PC-9 (cell line): ENCODE data around the gene ZNF618.

Source experiments
- EZH2 ChIP-seq: fragments of 200-600 bp; sonication (generic); IDR thresholded peaks from 2 replicates; pipeline ENCODE4 v1.8.0; 2017; ENCODE audit warnings: antibody characterized with exemption, low read depth
- TF ChIP-seq, protein P1 (sequence below): fragments of 200-600 bp; sonication (generic); conservative IDR thresholded peaks from 2 replicates; pipeline ENCODE4 v1.6.1; 2017; ENCODE audit warnings: mixed run types, antibody characterized with exemption, mild to moderate bottlenecking, moderate library complexity

DNA sequence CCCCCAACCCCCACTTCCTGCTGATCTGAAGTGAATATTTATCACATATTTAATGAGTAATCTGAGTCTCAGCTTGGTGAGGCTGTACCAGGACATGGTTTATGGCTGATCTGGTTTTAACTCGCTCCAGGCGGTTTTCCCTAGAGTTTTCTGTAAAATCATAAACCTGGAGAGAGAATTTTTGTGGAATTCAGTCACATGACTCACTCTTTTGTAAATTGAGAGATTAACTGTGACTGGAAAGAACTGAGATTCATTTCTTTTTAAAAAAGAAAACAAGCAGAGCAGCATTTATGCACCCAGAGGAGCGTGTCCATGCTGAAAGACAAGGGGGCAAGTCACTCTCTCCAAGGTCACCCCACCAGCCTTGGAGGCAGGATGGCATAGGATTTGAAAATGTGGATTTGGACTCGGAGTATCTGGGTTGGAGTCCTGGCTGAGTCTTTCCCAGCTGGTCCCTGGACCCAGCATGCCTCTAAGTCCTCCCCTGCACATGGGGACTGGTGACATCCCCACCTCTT is 81.8 kb downstream of the ZNF618 start:
- TF ChIP-seq, protein P1, sequence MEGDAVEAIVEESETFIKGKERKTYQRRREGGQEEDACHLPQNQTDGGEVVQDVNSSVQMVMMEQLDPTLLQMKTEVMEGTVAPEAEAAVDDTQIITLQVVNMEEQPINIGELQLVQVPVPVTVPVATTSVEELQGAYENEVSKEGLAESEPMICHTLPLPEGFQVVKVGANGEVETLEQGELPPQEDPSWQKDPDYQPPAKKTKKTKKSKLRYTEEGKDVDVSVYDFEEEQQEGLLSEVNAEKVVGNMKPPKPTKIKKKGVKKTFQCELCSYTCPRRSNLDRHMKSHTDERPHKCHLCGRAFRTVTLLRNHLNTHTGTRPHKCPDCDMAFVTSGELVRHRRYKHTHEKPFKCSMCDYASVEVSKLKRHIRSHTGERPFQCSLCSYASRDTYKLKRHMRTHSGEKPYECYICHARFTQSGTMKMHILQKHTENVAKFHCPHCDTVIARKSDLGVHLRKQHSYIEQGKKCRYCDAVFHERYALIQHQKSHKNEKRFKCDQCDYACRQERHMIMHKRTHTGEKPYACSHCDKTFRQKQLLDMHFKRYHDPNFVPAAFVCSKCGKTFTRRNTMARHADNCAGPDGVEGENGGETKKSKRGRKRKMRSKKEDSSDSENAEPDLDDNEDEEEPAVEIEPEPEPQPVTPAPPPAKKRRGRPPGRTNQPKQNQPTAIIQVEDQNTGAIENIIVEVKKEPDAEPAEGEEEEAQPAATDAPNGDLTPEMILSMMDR, result no peak
- TF ChIP-seq EZH2, result no peak
